SW480 (cell line): ENCODE data around the gene HOXA13.

ENCODE experiments used
- DNase-seq: peaks from one replicate; pipeline ENCODE4 v3.0.0-alpha.2; 2016; ENCODE audit warnings: low spot score

Gene HOXA13

GRCh38 chr7:27237735-27238334, 37.9 kb upstream of the HOXA13 start:
- DNase-seq: peak; percentile 77

DNA sequence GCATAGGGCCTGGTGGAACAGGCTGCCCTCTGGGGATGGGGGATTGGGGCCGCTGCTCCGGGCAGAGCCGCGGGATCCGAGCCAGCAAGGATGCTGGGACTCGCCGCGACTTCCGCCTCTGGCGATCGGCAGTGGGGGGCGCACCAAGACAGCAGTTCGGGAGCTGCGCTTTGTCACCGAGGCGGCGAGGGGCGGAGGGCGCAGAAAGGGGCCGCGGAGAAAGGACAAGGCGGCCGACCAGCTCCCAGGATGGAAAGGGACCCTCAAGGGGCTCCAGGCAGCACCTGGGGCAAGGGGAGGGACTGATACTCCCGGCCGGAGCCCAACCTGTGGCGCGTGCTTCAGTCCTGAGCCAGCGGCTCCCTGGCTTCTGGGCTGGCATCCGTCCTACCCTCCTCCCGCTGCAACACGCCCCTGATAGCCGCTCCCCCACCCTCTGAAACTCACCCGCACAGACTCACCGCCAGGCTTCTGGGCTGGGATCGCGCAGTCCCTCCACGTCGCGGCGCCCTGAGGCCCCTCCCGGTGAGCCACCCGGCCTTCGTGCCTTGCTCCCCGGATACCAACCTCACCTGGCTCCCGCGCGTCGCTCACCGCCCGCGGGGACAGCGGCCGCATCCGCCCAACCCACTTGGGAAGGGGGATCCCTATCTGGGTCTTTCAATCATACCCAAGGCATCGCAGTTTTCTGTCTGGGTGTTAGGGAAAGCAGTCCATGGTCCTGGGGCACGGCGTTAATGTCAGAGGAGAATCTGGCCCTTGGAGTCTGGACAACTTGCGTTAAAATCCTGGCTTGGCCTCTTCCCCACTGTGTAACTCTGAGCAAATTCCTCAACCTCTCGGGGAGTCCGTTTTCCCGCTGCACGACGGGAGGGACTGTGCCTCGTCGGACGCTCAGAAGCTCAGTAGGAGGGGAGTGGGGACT, 35.8 kb upstream of the HOXA13 start:
- DNase-seq: peak; percentile 66

DNA sequence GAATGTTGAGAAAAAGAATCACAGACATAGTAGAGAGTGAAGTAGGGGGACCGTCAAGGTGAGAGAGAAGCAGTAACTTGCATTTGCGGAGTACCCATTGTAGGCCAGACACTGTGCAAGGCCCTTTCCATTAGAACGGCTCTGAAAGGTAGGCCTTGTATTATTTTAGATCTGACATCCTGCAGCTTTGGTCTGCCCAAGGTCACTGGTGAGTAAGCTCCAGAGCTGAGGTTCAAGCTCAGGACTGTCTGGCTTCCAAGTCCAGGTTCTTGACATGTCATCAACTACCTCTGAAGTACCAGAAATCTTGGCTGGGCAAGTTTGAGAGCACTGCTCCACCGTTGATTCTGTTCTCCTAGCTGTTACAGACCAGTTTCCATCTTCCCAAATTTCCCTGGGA, 29.6 kb upstream of the HOXA13 start:
- no peak for DNase-seq

DNA sequence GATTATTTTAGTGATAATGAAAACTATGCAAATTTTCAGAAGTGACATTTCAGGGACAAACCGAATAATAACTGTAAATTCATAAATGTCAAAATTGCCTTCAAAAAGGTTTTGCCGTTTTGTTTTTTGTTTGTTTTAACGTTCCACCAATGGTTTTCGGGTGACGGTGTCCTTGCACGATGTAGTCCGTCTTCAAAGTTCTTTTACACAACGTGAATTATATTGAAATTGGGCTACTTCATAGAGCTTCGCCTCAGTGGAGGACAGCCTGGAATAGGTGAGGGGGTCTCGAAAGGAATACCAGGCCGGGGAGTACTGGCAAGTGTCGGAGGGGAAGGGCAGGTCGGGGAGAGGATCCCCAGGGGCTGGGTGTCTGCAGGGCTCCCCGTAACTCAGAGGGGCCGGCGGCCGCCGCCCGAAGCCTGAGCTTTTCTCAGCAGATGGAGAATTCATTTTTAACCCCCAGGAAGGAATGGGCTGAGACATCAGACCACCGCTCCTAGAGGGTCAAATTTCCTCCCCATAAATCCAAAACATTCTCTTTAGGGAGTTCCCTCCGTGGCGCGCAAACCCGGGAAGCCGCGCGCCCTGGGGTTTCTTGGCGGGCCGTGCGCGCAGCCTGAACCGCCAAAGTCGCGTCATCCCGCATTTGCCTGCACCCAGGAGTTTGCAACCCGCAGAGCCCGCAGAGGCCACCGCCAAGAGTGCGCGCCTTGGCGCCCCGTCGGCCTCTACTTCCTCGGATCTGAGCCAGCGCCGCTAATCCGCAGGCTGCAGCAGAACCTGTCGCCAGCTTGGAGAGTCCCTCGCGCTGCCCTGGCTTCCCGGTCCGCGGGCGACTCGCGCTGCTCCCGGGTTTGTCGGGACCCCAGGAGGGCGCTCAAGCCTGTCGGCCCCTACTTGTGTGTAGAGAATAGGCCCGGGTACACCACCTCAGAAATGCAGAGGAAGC, 25.4 kb upstream of the HOXA13 start:
- DNase-seq: no peak

- no peak for DNase-seq
These were observed 24.2 kb upstream of the HOXA13 start for GRCh38 chr7:27223941-27224575.

DNA sequence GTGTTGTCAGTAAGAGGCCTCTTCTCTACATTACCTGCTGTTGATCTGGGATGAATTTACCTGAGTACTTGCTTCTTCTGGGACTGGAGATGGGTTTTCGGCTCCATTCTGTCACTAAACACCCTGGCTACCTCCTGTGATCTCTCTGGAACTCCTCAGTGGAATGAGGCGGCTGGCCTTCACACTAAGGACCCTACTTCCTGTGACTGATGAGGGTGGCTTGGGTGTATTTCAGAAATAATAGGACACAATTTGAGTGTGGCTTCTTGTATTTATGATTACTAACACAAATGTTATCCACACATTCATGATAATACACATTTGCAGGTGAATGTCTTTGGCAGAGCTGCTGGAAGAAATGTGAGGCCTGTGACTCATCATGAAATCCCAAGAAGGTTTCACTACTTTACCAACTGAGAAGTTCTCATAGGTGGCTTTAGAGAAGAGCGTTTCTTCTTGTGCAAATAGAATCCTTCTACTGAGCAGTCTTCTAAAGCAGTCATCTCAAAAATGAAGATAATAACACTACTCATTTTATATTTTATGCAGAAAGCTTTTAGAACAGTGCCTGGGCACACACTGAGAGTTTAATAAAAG, 21.4 kb upstream of the HOXA13 start:
- DNase-seq: no peak

DNA sequence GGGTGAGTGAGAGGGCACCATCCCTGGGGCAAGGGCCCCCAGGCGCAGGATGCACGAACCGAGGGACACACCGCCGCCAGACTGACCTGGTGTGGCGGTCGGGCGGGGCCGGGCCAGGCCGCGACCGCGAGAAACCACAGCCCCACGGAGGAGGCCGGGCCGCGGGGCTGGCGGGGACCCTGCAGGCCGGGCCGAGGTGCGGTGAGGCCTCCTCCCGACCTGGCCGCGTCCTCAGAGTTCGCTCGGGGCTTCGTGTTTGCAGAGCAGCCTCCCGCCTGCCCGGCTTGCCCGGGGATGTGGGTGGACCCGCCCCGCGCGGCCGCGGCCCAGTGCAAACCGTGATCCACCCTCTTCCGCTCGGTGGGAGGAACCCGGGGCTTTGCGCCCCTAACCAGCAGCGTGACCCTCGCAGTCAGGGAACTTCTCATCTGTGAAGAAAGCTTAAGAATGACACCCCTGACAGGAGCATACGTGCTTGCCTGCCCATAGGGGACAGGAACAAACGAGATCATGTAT, 20.6 kb upstream of the HOXA13 start:
- DNase-seq: no peak

- DNase-seq: no peak
These were observed 19.9 kb upstream of the HOXA13 start for GRCh38 chr7:27219821-27220220.

DNA sequence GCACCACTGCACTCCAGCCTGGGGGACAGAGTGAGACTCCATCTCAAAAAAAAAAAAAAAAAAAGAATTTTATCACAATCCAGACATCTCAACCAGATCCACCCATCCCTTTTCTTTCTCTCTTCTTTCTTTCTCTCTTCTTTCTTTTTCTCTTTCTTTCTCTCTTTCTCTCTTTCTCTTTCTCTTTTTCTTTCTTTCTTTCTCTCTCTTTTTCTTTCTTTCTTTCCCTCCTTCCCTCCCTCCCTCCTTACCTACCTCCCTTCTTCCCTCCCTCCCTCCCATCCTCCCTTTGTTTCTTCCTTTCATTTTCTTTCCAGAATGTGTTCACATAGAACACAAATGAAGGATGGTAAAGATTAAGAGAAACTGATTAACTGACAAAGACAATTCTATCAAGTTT, 18.1 kb upstream of the HOXA13 start:
- no peak for DNase-seq

- DNase-seq: no peak
These were observed 15.5 kb upstream of the HOXA13 start for GRCh38 chr7:27215356-27215755.

- DNase-seq: no peak
These were observed 14.5 kb upstream of the HOXA13 start for GRCh38 chr7:27214239-27214950.

GRCh38 chr7:27213433-27214238, 13.7 kb upstream of the HOXA13 start:
- DNase-seq: no peak

GRCh38 chr7:27212497-27213432, 12.9 kb upstream of the HOXA13 start:
- DNase-seq: no peak

DNA sequence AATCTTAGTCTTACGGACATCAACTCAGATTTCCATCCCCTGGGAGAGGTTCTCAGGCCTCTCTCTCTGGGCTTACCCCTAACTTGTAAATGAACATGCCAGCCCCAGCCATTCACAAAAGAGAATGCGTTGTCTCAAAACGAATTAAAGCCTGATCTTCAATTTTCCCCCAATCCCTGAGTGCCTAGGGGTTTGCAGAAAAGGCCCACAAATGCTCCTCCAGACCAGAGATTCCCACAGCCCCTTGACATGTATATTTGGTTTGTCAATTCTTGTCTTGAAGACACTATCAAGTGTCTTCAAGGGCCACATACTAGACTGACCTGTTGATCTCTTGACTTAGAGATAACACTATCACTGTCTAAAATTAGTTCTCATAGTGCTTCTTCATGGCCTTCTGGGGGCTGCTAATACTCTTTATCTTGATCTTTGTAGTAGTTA, 11.9 kb upstream of the HOXA13 start:
- no peak for DNase-seq

DNA sequence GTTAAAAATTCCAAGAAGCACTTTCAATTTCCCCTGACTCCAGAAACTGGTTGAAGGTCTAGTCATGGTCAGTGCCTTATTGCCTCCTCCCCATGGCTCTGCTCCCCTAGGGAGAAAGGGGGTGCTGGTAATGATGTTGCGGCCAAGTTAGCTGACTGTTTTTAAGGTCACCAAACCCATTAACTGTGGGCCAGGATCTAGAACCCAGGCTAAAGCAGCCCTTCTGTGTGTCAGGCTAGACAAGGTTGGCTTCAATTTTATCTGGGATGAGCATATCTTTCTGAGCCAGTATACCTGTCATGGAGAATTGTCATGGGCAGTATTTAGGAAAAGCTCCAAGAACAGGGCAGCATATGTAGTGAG, 11.2 kb upstream of the HOXA13 start:
- DNase-seq: no peak

DNA sequence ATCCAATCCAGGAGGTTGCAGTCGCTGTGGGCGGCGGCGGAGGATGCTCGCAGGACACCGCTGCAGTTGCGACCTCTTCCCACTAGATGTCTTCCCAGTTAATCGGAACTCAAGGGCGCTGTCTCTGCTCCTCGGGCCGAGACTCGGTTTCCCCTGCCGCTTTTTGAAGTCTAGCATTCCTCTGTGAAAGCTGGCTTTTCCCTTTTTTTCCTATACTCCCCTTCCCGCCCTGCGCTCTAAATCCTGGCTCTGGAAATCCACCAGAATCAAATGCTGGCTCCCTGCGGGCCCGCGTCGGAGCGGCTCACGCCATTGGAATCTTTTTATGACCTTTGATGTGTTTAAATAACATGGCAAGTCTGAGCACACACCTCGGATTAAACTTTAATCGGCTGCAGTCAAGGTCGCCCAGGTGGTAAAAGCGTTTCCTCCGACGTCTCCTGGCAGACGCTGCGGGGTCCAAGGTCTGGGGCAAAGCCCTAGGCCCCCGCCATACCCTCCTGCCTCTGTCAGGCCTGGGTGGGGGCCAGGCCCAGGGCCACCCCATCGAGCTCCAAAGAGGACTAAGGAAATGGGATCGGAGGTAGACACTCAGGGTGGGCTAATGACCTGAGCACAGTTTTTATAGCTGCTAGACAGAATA, 10.7 kb upstream of the HOXA13 start:
- peak; percentile 72 for DNase-seq

DNA sequence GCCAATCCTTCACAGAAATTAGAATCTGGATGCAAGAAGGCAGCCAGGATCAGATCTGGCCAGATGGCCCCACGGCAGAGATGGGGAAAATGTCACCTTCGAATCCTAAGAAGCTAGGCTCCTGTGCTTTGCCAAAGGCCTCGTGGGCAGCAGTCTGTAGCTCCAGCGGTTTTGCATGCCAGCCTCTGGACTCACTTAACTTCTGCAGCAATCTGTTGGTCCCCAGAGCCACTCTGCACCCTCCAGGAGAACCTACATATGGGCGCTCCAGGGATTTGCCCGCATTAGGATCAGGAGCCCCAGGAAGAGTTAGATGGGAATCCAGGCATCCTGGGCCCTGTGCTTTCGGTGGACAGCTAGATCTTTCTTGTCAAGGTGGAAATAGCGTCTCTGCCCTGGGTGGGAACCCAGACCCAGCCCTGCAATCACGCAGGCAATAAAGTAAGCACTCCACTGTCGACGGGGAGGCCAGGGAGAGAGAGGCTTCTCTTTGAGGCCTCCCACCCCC, 10.1 kb upstream of the HOXA13 start:
- no peak for DNase-seq

DNA sequence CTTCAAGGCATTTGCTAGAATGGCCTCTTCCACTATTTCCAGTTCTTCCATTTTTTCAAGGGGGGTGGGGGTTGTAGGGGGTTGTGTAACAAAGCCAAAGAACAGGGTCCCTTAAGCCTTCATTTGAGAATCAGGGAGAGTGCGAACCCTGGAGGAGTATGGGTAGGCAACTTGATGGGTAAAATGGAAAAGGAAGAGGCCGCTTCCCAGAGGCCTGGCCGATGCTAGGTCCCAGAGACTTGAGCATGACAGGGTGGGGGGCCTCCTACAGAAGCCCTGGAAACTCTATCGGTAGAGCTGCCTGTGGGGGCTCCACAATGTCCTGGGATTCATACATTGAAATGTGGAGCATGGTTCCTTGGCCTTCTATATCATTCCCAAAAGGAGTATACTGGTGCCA, 9.1 kb upstream of the HOXA13 start:
- DNase-seq: no peak
